SK-N-SH (cell line): ENCODE results near the gene CAMK2N1. TPM values are rescaled to one million over a fixed set of nuclear protein-coding genes. Genes with fewer than 3 reads are reported as not detected.

ENCODE experiments used
- CTCF ChIA-PET: fragments of 300-600, 350-600 bp; formaldehyde crosslinking; extraction: SDS; loops from one replicate; lab custom pipeline; 2021; lab: Yijun Ruan, JAX
- POLR2A ChIA-PET: fragments of 350-600 bp; sonication (Branson Sonifier 250); formaldehyde crosslinking; extraction: SDS; loops from one replicate; lab custom pipeline; 2020; ENCODE audit warnings: antibody characterized with exemption, inconsistent platforms; lab: Yijun Ruan, JAX
- DNase-seq: peaks from one replicate; pipeline ENCODE4 v3.0.0; 2012
- H2AFZ ChIP-seq: fragments of 200-600 bp; sonication (generic); 2 replicates; pipeline ENCODE4 v1.8.1; 2016; ENCODE audit warnings: antibody characterized with exemption, mild to moderate bottlenecking, low read depth
- H3F3A ChIP-seq: fragments of 200-600 bp; sonication (generic); replicated peaks from 2 replicates; pipeline ENCODE3; 2016; ENCODE audit warnings: antibody characterized with exemption, mild to moderate bottlenecking; ENCODE audit not compliant: insufficient read depth
- H3K27ac ChIP-seq, 2 experiments: fragments of 200-500 bp in 1 of 2; fragments of 200-600 bp in 1 of 2; sonication (Bioruptor generic) in 1 of 2; sonication (generic), shearing (Covaris generic) in 1 of 2; 2 replicates each; pipeline versions ENCODE4 v1.5.1 to v1.6.1; 2014 to 2016; ENCODE audit warnings: low read depth in 2 of 2, inconsistent platforms in 1 of 2, low read length in 1 of 2, mild to moderate bottlenecking in 1 of 2, mixed read lengths in 1 of 2
- H3K27me3 ChIP-seq: fragments of 200-600 bp; sonication (generic), shearing (Covaris generic); 2 replicates; pipeline ENCODE4 v1.6.1; 2016; ENCODE audit warnings: mixed run types; ENCODE audit not compliant: insufficient read depth
- H3K36me3 ChIP-seq, 2 experiments: fragments of 200-500 bp in 1 of 2; fragments of 200-600 bp in 1 of 2; sonication (Bioruptor generic) in 1 of 2; sonication (generic) in 1 of 2; replicated peaks in 1 of 2; 2 replicates each; pipeline versions ENCODE3 to v1.5.1; 2014 to 2016; ENCODE audit warnings: low read length in 1 of 2, mild to moderate bottlenecking in 1 of 2; ENCODE audit not compliant: insufficient read depth in 2 of 2, control insufficient read depth in 1 of 2
- H3K4me1 ChIP-seq, 2 experiments: fragments of 200-500 bp in 1 of 2; fragments of 200-600 bp in 1 of 2; sonication (Bioruptor generic) in 1 of 2; sonication (generic), shearing (Covaris generic) in 1 of 2; 2 replicates each; pipeline versions ENCODE4 v1.5.1 to v1.6.1; 2014 to 2016; ENCODE audit warnings: low read depth in 1 of 2, low read length in 1 of 2, mixed run types in 1 of 2; ENCODE audit not compliant: insufficient read depth in 2 of 2, control insufficient read depth in 1 of 2
- H3K4me2 ChIP-seq: fragments of 200-600 bp; sonication (generic), shearing (Covaris generic); 2 replicates; pipeline ENCODE4 v1.6.1; 2017; ENCODE audit warnings: mixed run types
- H3K4me3 ChIP-seq, 2 experiments: fragments of 200-500 bp in 1 of 2; fragments of 200-600 bp in 1 of 2; sonication (Bioruptor generic) in 1 of 2; sonication (generic), shearing (Covaris generic) in 1 of 2; 2 replicates each; pipeline versions ENCODE4 v1.5.1 to v1.8.1; 2014 to 2016; ENCODE audit warnings: low read depth in 2 of 2, inconsistent platforms in 1 of 2, low read length in 1 of 2, mild to moderate bottlenecking in 1 of 2, mixed read lengths in 1 of 2, moderate library complexity in 1 of 2
- H3K79me2 ChIP-seq: fragments of 200-600 bp; sonication (generic); 2 replicates; pipeline ENCODE4 v1.8.1; 2017; ENCODE audit warnings: mild to moderate bottlenecking; ENCODE audit not compliant: insufficient read depth
- H3K9ac ChIP-seq: fragments of 200-600 bp; sonication (generic); 2 replicates; pipeline ENCODE4 v1.6.1; 2017; ENCODE audit warnings: mixed run types
- H3K9me2 ChIP-seq: fragments of 200-600 bp; sonication (generic); 2 replicates; pipeline ENCODE4 v1.6.1; 2017; ENCODE audit warnings: mixed run types
- H3K9me3 ChIP-seq: fragments of 200-600 bp; sonication (generic); 2 replicates; pipeline ENCODE4 v1.6.1; 2017; ENCODE audit warnings: mixed run types, mild to moderate bottlenecking, moderate library complexity
- H4K20me1 ChIP-seq: fragments of 200-600 bp; sonication (generic); 2 replicates; pipeline ENCODE4 v1.6.1; 2017; ENCODE audit warnings: mild to moderate bottlenecking, mixed run types; ENCODE audit not compliant: insufficient read depth
- CHD2 ChIP-seq: fragments of 150-350 bp; IDR thresholded peaks from 2 replicates; pipeline ENCODE4 v1.6.1; 2018; ENCODE audit warnings: low read length; ENCODE audit not compliant: partially characterized antibody
- EP300 ChIP-seq, 2 experiments: IDR thresholded peaks; 2 replicates each; pipeline versions ENCODE4 v1.4.0 to v1.6.1; 2012; ENCODE audit warnings: borderline replicate concordance in 1 of 2, low read depth in 1 of 2, low read length in 1 of 2
- EZH2phosphoT487 ChIP-seq: fragments of 200-600 bp; sonication (generic); IDR thresholded peaks from 2 replicates; pipeline ENCODE4 v1.6.1; 2017; ENCODE audit warnings: low read depth, mixed run types, mild to moderate bottlenecking, antibody characterized with exemption, moderate library complexity, borderline replicate concordance
- FOSL2 ChIP-seq: IDR thresholded peaks from 2 replicates; pipeline ENCODE4 v1.4.0; 2012; ENCODE audit warnings: low read depth, mild to moderate bottlenecking, moderate library complexity, borderline replicate concordance
- FOXJ3 ChIP-seq: sonication (generic); formaldehyde crosslinking; IDR thresholded peaks from 2 replicates; pipeline ENCODE4 v1.5.1; 2020; ENCODE audit warnings: mild to moderate bottlenecking, missing genetic modification reagents
- FOXM1 ChIP-seq: IDR thresholded peaks from 2 replicates; pipeline ENCODE4 v1.4.0; 2012; ENCODE audit warnings: low read depth, mild to moderate bottlenecking
- JUND ChIP-seq: IDR thresholded peaks from 2 replicates; pipeline ENCODE4 v1.4.0; 2012
- MEF2A ChIP-seq: IDR thresholded peaks from 2 replicates; pipeline ENCODE4 v1.4.0; 2012; ENCODE audit warnings: low read depth, borderline replicate concordance
- MXI1 ChIP-seq: IDR thresholded peaks from 2 replicates; pipeline ENCODE4 v1.6.1; 2012; ENCODE audit warnings: mild to moderate bottlenecking, low read depth, low read length, improper control_type of control experiment
- NFIC ChIP-seq: IDR thresholded peaks from 2 replicates; pipeline ENCODE4 v1.4.0; 2012; ENCODE audit warnings: borderline replicate concordance
- NRF1 ChIP-seq: IDR thresholded peaks from 2 replicates; pipeline ENCODE4 v1.6.1; 2012; ENCODE audit warnings: low read depth, mild to moderate bottlenecking, low read length
- RAD21 ChIP-seq: IDR thresholded peaks from 2 replicates; pipeline ENCODE4 v1.6.1; 2012; ENCODE audit warnings: mild to moderate bottlenecking, low read length
- RCOR1 ChIP-seq: fragments of 150-350 bp; IDR thresholded peaks from 2 replicates; pipeline ENCODE4 v1.6.1; 2017; ENCODE audit warnings: antibody characterized with exemption, low read length
- RXRA ChIP-seq: IDR thresholded peaks from 2 replicates; pipeline ENCODE4 v1.4.0; 2012; ENCODE audit warnings: low read depth, mild to moderate bottlenecking, borderline replicate concordance
- TEAD4 ChIP-seq: IDR thresholded peaks from 2 replicates; pipeline ENCODE4 v1.4.0; 2012; ENCODE audit warnings: mild to moderate bottlenecking, borderline replicate concordance; ENCODE audit not compliant: insufficient read depth
- YY1 ChIP-seq: IDR thresholded peaks from 2 replicates; pipeline ENCODE4 v1.4.0; 2012; ENCODE audit warnings: low read depth, mild to moderate bottlenecking
- WGBS: methylation state at CpG from one replicate; pipeline ENCODE4 v1.1.6; 2017; ENCODE audit warnings: low lambda C conversion rate; 5-methylcytosine and 5-hydroxymethylcytosine counted together
- polyA plus RNA-seq, 3 experiments: library from polyadenylated mRNA; depleted of rRNA; stranded (reverse); fragments of >200 nt; gene quantifications; 2 replicates each; pipeline ENCODE4 v1.2.3, GENCODE V29; 2012
- TF ChIP-seq, protein P1 (sequence below): IDR thresholded peaks from 2 replicates; pipeline ENCODE4; 2012
- TF ChIP-seq, protein P2 (sequence below): IDR thresholded peaks from 2 replicates; pipeline ENCODE4 v1.4.0; 2012; ENCODE audit warnings: low read depth
- TF ChIP-seq, protein P3 (sequence below): fragments of 150-350 bp; IDR thresholded peaks from 2 replicates; pipeline ENCODE4 v1.6.1; 2016; ENCODE audit warnings: mild to moderate bottlenecking, low read depth, low read length
- TF ChIP-seq, protein P4 (sequence below): fragments of 150-350 bp; IDR thresholded peaks from 2 replicates; pipeline ENCODE4 v1.6.1; 2017; ENCODE audit warnings: antibody characterized with exemption, low read length, low read depth, borderline replicate concordance
- TF ChIP-seq, protein P5 (sequence below): fragments of 200-600 bp; sonication (generic); IDR thresholded peaks from 2 replicates; pipeline ENCODE4 v1.6.1; 2017; ENCODE audit warnings: antibody characterized with exemption, mild to moderate bottlenecking, moderate library complexity
- TF ChIP-seq, protein P6 (sequence below): IDR thresholded peaks from 2 replicates; pipeline ENCODE4 v1.4.0; 2012; ENCODE audit warnings: low read depth, borderline replicate concordance

Gene CAMK2N1
- polyA plus RNA-seq, 1 of the 3 experiments (the other 2 are of a cell fraction) = 5.3 TPM

DNA sequence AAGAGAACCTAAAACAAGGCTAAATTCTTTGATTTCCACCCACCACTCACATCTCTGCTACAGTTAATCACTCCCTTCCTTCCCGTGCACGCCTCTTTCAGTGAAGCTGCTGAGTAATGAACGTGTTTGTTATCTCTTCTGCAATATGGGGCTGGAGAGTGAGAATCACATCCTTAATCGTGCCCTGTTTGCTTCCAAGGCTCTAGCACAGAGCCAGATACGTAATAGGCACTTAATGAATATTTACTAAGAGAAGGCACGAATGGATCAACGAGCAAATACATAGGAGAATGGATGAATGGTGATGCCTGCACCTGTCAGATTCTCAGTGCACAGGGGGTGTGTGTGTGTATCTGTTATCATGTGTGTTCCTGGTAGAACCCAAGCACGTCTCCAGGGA, 44.3 kb upstream of the CAMK2N1 start:
- no peak overlapping the region for H3K4me2 ChIP-seq
- no peak overlapping the region for H3K4me3 ChIP-seq
- H3K9me3 ChIP-seq = no peaks in the 10 kb centered on the region
- H2AFZ ChIP-seq = no peak overlapping the region
- TF ChIP-seq, protein P1, sequence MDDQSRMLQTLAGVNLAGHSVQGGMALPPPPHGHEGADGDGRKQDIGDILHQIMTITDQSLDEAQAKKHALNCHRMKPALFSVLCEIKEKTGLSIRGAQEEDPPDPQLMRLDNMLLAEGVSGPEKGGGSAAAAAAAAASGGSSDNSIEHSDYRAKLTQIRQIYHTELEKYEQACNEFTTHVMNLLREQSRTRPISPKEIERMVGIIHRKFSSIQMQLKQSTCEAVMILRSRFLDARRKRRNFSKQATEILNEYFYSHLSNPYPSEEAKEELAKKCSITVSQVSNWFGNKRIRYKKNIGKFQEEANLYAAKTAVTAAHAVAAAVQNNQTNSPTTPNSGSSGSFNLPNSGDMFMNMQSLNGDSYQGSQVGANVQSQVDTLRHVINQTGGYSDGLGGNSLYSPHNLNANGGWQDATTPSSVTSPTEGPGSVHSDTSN = no peak
- TF ChIP-seq MEF2A (no peak), RAD21 (no peak), JUND (no peak), NRF1 (no peak), FOXM1 (no peak), RCOR1 (no peak), EZH2phosphoT487 (no peak), CHD2 (no peak), FOXJ3 (CRISPR knock-in tag) (no peak)
- TF ChIP-seq, protein P2, sequence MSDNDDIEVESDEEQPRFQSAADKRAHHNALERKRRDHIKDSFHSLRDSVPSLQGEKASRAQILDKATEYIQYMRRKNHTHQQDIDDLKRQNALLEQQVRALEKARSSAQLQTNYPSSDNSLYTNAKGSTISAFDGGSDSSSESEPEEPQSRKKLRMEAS = no peak
- TF ChIP-seq, protein P3, sequence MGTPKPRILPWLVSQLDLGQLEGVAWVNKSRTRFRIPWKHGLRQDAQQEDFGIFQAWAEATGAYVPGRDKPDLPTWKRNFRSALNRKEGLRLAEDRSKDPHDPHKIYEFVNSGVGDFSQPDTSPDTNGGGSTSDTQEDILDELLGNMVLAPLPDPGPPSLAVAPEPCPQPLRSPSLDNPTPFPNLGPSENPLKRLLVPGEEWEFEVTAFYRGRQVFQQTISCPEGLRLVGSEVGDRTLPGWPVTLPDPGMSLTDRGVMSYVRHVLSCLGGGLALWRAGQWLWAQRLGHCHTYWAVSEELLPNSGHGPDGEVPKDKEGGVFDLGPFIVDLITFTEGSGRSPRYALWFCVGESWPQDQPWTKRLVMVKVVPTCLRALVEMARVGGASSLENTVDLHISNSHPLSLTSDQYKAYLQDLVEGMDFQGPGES = no peak
- TF ChIP-seq, protein P4, sequence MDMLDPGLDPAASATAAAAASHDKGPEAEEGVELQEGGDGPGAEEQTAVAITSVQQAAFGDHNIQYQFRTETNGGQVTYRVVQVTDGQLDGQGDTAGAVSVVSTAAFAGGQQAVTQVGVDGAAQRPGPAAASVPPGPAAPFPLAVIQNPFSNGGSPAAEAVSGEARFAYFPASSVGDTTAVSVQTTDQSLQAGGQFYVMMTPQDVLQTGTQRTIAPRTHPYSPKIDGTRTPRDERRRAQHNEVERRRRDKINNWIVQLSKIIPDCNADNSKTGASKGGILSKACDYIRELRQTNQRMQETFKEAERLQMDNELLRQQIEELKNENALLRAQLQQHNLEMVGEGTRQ = no peak
- ChIA-PET POLR2A (no interaction called here), CTCF (no interaction called here)
- H3K79me2 ChIP-seq = no peaks in the 10 kb centered on the region
- no peak for DNase-seq
- no peaks in the 10 kb centered on the region for H3K9me2 ChIP-seq
- no peaks in the 10 kb centered on the region; a peak in 1 of 4 replicates for H3K4me1 ChIP-seq
- H3K9ac ChIP-seq = no peak overlapping the region
- no peak overlapping the region for H3K27ac ChIP-seq
- H4K20me1 ChIP-seq = no peaks in the 10 kb centered on the region
- 24% methylated on average over 8 of the region's 8 CpGs for WGBS
- H3F3A ChIP-seq = no peaks in the 10 kb centered on the region
- no peaks in the 10 kb centered on the region for H3K36me3 ChIP-seq
- H3K27me3 ChIP-seq = peaks cover 43% of the 10 kb centered on the region

DNA sequence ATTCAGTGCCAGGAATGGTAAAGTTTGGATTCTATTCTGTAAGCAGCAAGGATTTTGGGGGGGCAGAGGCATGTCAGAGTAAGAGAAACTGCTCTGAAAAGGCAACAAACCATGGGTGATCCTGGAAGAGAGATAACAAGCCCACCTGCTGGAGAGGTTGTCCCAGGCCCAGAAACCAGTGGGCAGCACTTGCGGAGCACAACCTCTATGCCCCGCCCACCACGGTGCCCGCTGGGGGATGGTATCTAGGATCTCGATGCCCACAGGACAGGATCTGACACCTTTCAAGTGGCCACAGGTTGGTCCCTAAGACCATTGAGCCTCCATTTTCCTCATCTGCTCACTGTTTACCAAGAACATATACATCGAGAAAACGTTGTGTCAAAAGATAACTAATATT, 42.2 kb upstream of the CAMK2N1 start:
- no peak overlapping the region for H3K27ac ChIP-seq
- no peak overlapping the region for H3K4me3 ChIP-seq
- H3K36me3 ChIP-seq = no peaks in the 10 kb centered on the region
- H4K20me1 ChIP-seq = no peaks in the 10 kb centered on the region
- no peaks in the 10 kb centered on the region for H3F3A ChIP-seq
- no peaks in the 10 kb centered on the region; a peak in 1 of 4 replicates for H3K4me1 ChIP-seq
- ChIA-PET CTCF (interaction anchor here (1.5 to 4.2 kb wide), 2 partner anchors 27 to 105 kb away, joined by 3 to 27 read pairs; partner anchors contain the start of gene PINK1), POLR2A (no interaction called here)
- H3K9ac ChIP-seq = no peak overlapping the region
- H3K9me2 ChIP-seq = no peaks in the 10 kb centered on the region
- H3K79me2 ChIP-seq = no peaks in the 10 kb centered on the region
- no peak overlapping the region for H2AFZ ChIP-seq
- H3K9me3 ChIP-seq = no peaks in the 10 kb centered on the region
- H3K4me2 ChIP-seq = no peak overlapping the region
- peaks cover 40% of the 10 kb centered on the region for H3K27me3 ChIP-seq
- no peak for DNase-seq
- 21% methylated on average over 7 of the region's 7 CpGs for WGBS
- TF ChIP-seq FOXM1 (no peak), FOXJ3 (CRISPR knock-in tag) (no peak), EP300 (IDR thresholded peaks at IDR 0.05; ENCODE audit: borderline replicate concordance in 1 of 2, low read depth in 1 of 2, low read length in 1 of 2) (no peak), JUND (no peak), RXRA (no peak), NFIC (no peak), MXI1 (no peak), TEAD4 (no peak), YY1 (no peak), FOSL2 (no peak), RAD21 (no peak)
- TF ChIP-seq, protein P5, sequence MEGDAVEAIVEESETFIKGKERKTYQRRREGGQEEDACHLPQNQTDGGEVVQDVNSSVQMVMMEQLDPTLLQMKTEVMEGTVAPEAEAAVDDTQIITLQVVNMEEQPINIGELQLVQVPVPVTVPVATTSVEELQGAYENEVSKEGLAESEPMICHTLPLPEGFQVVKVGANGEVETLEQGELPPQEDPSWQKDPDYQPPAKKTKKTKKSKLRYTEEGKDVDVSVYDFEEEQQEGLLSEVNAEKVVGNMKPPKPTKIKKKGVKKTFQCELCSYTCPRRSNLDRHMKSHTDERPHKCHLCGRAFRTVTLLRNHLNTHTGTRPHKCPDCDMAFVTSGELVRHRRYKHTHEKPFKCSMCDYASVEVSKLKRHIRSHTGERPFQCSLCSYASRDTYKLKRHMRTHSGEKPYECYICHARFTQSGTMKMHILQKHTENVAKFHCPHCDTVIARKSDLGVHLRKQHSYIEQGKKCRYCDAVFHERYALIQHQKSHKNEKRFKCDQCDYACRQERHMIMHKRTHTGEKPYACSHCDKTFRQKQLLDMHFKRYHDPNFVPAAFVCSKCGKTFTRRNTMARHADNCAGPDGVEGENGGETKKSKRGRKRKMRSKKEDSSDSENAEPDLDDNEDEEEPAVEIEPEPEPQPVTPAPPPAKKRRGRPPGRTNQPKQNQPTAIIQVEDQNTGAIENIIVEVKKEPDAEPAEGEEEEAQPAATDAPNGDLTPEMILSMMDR = no peak
- TF ChIP-seq, protein P6, sequence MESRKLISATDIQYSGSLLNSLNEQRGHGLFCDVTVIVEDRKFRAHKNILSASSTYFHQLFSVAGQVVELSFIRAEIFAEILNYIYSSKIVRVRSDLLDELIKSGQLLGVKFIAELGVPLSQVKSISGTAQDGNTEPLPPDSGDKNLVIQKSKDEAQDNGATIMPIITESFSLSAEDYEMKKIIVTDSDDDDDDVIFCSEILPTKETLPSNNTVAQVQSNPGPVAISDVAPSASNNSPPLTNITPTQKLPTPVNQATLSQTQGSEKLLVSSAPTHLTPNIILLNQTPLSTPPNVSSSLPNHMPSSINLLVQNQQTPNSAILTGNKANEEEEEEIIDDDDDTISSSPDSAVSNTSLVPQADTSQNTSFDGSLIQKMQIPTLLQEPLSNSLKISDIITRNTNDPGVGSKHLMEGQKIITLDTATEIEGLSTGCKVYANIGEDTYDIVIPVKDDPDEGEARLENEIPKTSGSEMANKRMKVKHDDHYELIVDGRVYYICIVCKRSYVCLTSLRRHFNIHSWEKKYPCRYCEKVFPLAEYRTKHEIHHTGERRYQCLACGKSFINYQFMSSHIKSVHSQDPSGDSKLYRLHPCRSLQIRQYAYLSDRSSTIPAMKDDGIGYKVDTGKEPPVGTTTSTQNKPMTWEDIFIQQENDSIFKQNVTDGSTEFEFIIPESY = no peak
